HEK293T (cell line): Measurements from ENCODE around the gene CTDSPL.
A peak's percentile ranks its signal among the peaks of the same experiment; 100 is the strongest.

Experiments used
- CTCF ChIA-PET: fragments of 350-600 bp; formaldehyde crosslinking; extraction: SDS; loops from one replicate; lab custom pipeline; 2021; ENCODE audit warnings: antibody characterized with exemption, inconsistent platforms; lab: Yijun Ruan, JAX
- POLR2A ChIA-PET: fragments of 350-600 bp; formaldehyde crosslinking; extraction: SDS; loops from one replicate; lab custom pipeline; 2020; ENCODE audit warnings: antibody characterized with exemption, inconsistent platforms; lab: Yijun Ruan, JAX
- DNase-seq: peaks from one replicate; pipeline ENCODE4 v3.0.0; 2012; ENCODE audit warnings: mixed read lengths; ENCODE audit errors: extremely low spot score
- ARNT ChIP-seq: fragments of 450-650 bp; IDR thresholded peaks from 2 replicates; pipeline ENCODE4 v1.6.1; 2017; ENCODE audit warnings: mild to moderate bottlenecking
- BHLHE40 ChIP-seq: fragments of 450-650 bp; IDR thresholded peaks from 2 replicates; pipeline ENCODE4 v1.6.1; 2016; ENCODE audit warnings: mild to moderate bottlenecking, moderate library complexity, borderline replicate concordance
- CTBP1 ChIP-seq: fragments of 450-650 bp; IDR thresholded peaks from 2 replicates; pipeline ENCODE4 v1.6.1; 2016; ENCODE audit warnings: borderline replicate concordance
- ELF4 ChIP-seq: fragments of 450-650 bp; IDR thresholded peaks from 2 replicates; pipeline ENCODE4 v1.6.1; 2017; ENCODE audit warnings: antibody characterized with exemption
- FOXA1 ChIP-seq: fragments of 450-650 bp; IDR thresholded peaks from 2 replicates; pipeline ENCODE4 v1.6.1; 2016; ENCODE audit warnings: mild to moderate bottlenecking
- FOXK2 ChIP-seq: fragments of 450-650 bp; IDR thresholded peaks from 2 replicates; pipeline ENCODE4 v1.6.1; 2016; ENCODE audit warnings: mild to moderate bottlenecking
- FOXM1 ChIP-seq: fragments of 450-650 bp; IDR thresholded peaks from 2 replicates; pipeline ENCODE4 v1.6.1; 2017; ENCODE audit warnings: mild to moderate bottlenecking, borderline replicate concordance
- HDGF ChIP-seq: fragments of 450-650 bp; IDR thresholded peaks from 2 replicates; pipeline ENCODE4 v1.6.1; 2017; ENCODE audit warnings: antibody characterized with exemption, borderline replicate concordance
- L3MBTL2 ChIP-seq: fragments of 450-650 bp; conservative IDR thresholded peaks from 2 replicates; pipeline ENCODE4 v1.6.1; 2016; ENCODE audit warnings: mild to moderate bottlenecking
- LEF1 ChIP-seq: fragments of 450-650 bp; IDR thresholded peaks from 2 replicates; pipeline ENCODE4 v1.6.1; 2017; ENCODE audit warnings: mild to moderate bottlenecking, borderline replicate concordance
- NFRKB ChIP-seq: fragments of 450-650 bp; IDR thresholded peaks from 2 replicates; pipeline ENCODE4 v1.6.1; 2016; ENCODE audit warnings: mild to moderate bottlenecking, moderate library complexity
- PKNOX1 ChIP-seq: fragments of 450-650 bp; IDR thresholded peaks from 2 replicates; pipeline ENCODE4 v1.6.1; 2016
- SP1 ChIP-seq: fragments of 450-650 bp; IDR thresholded peaks from 2 replicates; pipeline ENCODE4 v1.6.1; 2017
- SUZ12 ChIP-seq: fragments of 450-650 bp; IDR thresholded peaks from 2 replicates; pipeline ENCODE4 v1.6.1; 2016; ENCODE audit warnings: mild to moderate bottlenecking
- TARDBP ChIP-seq: fragments of 450-650 bp; IDR thresholded peaks from 2 replicates; pipeline ENCODE4 v1.6.1; 2016
- ZNF384 ChIP-seq: fragments of 450-650 bp; IDR thresholded peaks from 2 replicates; pipeline ENCODE4 v1.6.1; 2016

Gene CTDSPL

GRCh38 chr3:37826933-37827332 is 34.7 kb upstream of the CTDSPL start:
- CTCF ChIA-PET: no interaction called here
- POLR2A ChIA-PET: no interaction called here
- TF ChIP-seq FOXM1 (no peak), SP1 (no peak), FOXA1 (no peak), PKNOX1 (no peak), TARDBP (no peak), ELF4 (no peak), SUZ12 (no peak), BHLHE40 (no peak), FOXK2 (no peak), NFRKB (no peak), L3MBTL2 (no peak), LEF1 (no peak), ARNT (no peak), ZNF384 (no peak), HDGF (no peak), CTBP1 (no peak)
- no peak for DNase-seq

DNA sequence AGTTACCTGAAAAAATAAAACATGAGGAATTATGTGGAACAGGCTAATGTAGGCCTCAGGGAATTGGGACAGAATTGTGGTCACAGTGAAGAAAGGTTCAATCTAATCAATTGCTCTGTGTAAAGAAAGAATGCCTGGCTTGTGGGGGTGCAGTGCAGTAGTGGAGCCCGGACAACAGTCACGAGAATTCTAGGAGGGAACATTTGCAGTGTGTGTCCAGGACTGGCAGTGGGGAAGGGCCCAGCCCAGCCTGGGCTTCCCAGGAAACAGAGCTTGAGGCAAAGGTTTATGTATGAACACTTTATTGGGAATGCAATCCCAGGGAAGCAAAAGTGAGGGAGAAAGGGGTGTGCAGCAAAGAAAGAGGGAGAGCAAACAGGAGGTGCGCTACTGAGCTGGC is 29.2 kb upstream of the CTDSPL start:
- no peak for TF ChIP-seq ARNT
- TF ChIP-seq FOXK2: no peak
- TF ChIP-seq LEF1: no peak
- no peak for TF ChIP-seq L3MBTL2
- TF ChIP-seq ELF4: no peak
- TF ChIP-seq PKNOX1: no peak
- TF ChIP-seq ZNF384: no peak
- no peak for TF ChIP-seq FOXA1
- no peak for TF ChIP-seq SP1
- no peak for TF ChIP-seq TARDBP
- CTCF ChIA-PET: no interaction called here
- no peak for DNase-seq
- POLR2A ChIA-PET: no interaction called here

DNA sequence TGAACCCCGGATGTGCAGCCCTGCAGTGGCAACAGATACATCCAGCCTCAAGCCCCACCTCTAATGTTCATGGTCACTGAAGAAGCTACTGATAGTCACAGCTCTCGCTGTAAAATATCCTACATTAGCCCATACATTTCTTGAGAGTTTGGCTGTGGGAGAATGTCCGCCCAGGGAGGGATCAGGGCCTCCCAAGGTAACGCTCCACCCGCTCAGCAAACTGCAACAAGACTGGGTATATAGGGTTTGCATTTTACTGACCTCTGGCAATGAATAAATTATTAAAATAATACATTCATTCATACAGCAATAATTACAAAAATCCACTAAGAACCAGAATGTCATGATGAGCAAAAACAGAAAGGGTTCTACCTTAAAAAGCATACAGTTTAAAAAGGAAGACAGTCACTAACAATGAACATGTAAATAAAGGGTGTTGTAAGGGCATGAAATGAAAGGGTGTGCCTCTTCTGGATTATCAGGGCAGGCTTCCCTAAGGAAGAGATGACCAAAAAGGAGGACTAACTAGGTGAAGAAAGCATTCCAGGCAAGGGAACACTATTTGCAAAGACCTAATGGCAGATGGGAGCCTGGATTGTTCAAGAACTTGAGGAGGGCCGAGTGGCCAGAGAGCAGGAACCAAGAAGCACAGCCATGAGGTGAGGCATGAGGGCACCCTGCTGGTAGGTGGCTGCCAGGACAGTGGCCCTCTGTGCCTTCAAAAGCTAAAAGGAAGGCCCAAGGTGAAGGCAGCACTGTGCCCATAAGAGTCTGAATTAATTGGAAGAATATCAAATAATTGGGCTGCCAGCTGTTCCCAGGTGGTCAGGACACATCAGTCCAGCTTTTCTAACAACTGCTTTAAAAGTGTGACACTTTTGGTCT is 28.1 kb upstream of the CTDSPL start:
- TF ChIP-seq TARDBP: no peak
- no peak for TF ChIP-seq CTBP1
- TF ChIP-seq FOXM1: no peak
- no peak for TF ChIP-seq BHLHE40
- no peak for TF ChIP-seq HDGF
- ChIA-PET POLR2A (no interaction called here), CTCF (interaction anchor here (0.6 kb wide), 1 partner anchor 304 kb away, joined by 3 read pairs; no protein-coding TSS in a partner anchor)
- no peak for DNase-seq

- POLR2A ChIA-PET: no interaction called here
- DNase-seq: no peak
- TF ChIP-seq NFRKB: no peak
- TF ChIP-seq LEF1: no peak
- no peak for TF ChIP-seq TARDBP
- no peak for TF ChIP-seq CTBP1
- no peak for TF ChIP-seq SP1
- no peak for TF ChIP-seq ELF4
- TF ChIP-seq PKNOX1: peak; percentile 61
- CTCF ChIA-PET: no interaction called here
Observed at GRCh38 chr3:37836589-37836988, 25.1 kb upstream of the CTDSPL start.

- TF ChIP-seq PKNOX1 (no peak), ELF4 (no peak), LEF1 (no peak), ARNT (no peak), HDGF (no peak), L3MBTL2 (no peak), TARDBP (no peak), SUZ12 (no peak)
- POLR2A ChIA-PET: no interaction called here
- CTCF ChIA-PET: no interaction called here
- DNase-seq: no peak
Observed at GRCh38 chr3:37847689-37848088, 14.0 kb upstream of the CTDSPL start.

GRCh38 chr3:37849146-37849923 is 12.3 kb upstream of the CTDSPL start:
- ChIA-PET CTCF (no interaction called here), POLR2A (no interaction called here)
- no peak for DNase-seq
- TF ChIP-seq BHLHE40: no peak
